Measurements from ENCODE around the gene GP1BA.

GP1BA gene

GRCh38 chr17:4950746-4951204, 18.7 kb downstream of the GP1BA start, which contains the start of gene ENO3:
Gene ENO3, plus strand, starts transcription at chr17:4951119. Its CDS starts 711 bp downstream, at chr17:4951830.
- no peak for DNase-seq (ENCODE audit: low read depth)

- no peak for DNase-seq (ENCODE audit: low read depth)
These were observed 19.4 kb downstream of the GP1BA start for GRCh38 chr17:4951486-4951885.

GRCh38 chr17:4953451-4953961, 21.4 kb downstream of the GP1BA start:
- no peak for DNase-seq (ENCODE audit: low read depth)

DNA sequence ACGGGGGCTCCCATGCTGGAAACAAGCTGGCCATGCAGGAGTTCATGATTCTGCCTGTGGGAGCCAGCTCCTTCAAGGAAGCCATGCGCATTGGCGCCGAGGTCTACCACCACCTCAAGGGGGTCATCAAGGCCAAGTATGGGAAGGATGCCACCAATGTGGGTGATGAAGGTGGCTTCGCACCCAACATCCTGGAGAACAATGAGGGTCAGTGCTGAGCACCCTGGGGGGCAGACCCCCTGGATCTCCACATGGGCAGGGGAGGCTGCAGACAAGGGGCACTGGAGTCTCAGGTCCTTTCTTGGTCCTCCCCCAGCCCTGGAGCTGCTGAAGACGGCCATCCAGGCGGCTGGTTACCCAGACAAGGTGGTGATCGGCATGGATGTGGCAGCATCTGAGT, 23.0 kb downstream of the GP1BA start:
- DNase-seq (ENCODE audit: low read depth), result no peak

DNA sequence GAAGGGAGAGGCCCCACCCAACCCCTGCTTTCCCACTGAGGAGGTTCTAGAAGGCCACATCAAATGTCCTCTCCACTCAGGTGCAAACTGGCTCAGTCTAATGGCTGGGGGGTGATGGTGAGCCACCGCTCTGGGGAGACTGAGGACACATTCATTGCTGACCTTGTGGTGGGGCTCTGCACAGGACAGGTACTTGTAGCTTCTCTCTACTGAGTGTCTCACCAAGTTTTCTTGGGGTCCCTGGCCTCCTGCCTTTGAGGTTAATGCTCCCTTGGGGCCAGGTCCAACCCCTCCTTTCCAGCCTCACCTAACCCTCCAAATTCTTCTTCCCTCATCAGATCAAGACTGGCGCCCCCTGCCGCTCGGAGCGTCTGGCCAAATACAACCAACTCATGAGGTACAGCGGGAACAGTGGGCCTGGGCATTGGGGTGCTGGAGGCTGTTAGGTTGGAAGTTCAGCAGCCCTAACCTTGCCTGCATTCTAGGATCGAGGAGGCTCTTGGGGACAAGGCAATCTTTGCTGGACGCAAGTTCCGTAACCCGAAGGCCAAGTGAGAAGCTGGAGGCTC, 24.5 kb downstream of the GP1BA start:
- DNase-seq (ENCODE audit: low read depth), result no peak

- DNase-seq (ENCODE audit: low read depth), result no peak
These were observed 26.0 kb downstream of the GP1BA start for GRCh38 chr17:4958102-4958501.

DNA sequence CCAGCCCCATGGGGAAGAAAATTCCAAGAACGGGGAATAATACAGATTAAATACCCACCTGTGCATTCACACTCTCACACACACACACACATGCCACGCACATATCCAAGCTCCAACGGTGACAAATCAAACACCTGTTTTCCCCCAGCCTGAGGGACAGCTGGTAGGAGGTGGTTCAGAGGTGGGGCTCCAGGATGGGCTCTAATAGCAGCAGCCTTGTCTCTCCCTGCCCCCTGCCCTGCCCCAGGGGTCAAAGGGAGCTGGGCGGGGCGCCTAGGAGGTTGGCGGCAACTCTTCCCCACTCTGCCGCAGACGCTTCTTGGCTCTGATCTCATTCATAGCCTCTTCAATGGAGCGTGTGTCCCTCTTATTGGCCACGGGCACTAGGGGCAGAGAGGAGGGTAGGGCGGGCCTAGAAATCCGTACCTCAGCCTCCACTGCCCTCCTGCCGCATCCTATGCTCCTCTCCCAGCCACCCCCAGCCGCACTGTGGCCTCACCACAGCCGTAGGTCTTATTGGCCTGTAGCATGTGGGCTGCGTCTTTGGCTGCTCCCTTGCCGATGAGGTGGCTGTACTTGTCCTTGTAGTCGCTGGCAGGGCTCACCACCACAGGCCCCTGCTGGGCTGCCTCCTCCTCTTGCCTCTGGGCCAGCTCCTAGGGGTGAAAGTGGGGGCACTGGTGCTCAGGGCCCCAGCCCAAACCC, 27.3 kb downstream of the GP1BA start:
- DNase-seq (ENCODE audit: low read depth), result no peak

GRCh38 chr17:4960279-4960922, 28.3 kb downstream of the GP1BA start:
- no peak for DNase-seq (ENCODE audit: low read depth)

DNA sequence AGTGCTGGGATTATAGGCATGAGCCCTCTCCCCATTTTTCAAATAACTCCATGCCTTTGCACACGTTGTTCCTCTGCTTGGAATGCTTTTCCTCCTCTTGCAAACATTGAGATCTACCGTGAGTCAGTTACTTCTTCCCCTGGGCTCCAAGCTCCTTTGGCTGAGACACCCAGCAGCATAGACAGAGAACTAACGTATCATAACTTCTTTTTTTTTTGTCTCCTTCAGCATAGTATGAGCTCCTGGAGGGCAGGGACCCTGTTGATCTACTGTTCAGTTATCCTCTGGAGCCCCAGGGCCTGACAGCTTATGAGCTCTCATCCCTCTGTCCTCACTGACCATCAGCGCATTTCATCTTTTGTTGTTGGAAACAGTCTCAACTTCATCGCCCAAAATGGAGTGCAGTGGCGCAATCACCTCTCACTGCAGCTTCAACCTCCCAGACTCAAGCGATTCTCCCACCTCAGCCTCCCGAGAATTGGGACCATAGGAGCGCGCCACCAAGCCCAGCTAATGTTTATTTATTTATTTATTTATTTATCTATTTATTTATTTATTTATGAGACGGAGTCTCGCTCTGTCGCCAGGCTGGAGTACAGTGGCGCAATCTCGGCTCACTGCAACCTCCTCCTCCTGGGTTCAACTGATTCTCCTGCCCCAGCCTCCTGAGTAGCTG, 33.4 kb downstream of the GP1BA start:
- DNase-seq (ENCODE audit: low read depth), result no peak

DNA sequence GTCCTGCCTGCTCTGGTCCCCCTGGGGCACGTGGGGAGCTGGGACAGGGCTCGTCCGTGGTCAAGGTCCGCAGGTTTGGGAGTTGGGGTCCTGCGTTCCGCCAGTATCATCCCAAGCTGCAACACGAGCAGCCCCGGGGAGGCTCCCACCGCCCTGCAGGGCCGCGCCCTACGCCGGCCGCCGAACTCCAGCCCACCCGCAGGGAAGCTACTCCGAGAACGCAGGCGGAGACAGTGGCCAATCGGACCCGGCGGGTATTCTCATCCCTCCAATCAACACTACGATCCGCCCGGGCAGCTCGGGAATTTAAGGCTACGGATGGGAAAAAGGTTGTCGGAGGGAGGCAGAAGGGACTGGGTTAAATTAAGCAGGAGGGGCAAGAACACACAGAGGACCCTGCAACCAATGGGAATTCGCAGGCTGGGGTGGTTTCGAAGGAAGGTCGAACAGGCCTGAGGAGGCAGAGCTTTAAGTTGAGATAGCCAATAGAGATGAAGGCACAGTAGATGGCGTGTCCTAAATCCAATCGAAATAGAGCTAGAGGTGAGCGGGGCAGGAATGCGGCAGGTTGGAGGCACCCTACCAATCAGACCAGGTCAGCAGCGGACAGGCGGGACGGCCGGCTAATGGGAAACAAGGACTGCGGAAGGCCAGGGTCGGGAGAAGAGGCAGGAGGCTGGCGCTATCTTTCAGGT, 34.9 kb downstream of the GP1BA start:
- peak; percentile 94 for DNase-seq (ENCODE audit: low read depth)

- DNase-seq (ENCODE audit: low read depth), result peak; percentile 92
These were observed 35.7 kb downstream of the GP1BA start, which contains the start of gene SPAG7 for GRCh38 chr17:4967539-4968485. Gene SPAG7, minus strand, starts transcription at chr17:4967817. Its CDS starts 13 bp downstream, at chr17:4967804.

GRCh38 chr17:4968486-4969046, 36.5 kb downstream of the GP1BA start:
- DNase-seq (ENCODE audit: low read depth), result no peak

- no peak for DNase-seq (ENCODE audit: low read depth)
These were observed 37.0 kb downstream of the GP1BA start for GRCh38 chr17:4969047-4969550.

DNA sequence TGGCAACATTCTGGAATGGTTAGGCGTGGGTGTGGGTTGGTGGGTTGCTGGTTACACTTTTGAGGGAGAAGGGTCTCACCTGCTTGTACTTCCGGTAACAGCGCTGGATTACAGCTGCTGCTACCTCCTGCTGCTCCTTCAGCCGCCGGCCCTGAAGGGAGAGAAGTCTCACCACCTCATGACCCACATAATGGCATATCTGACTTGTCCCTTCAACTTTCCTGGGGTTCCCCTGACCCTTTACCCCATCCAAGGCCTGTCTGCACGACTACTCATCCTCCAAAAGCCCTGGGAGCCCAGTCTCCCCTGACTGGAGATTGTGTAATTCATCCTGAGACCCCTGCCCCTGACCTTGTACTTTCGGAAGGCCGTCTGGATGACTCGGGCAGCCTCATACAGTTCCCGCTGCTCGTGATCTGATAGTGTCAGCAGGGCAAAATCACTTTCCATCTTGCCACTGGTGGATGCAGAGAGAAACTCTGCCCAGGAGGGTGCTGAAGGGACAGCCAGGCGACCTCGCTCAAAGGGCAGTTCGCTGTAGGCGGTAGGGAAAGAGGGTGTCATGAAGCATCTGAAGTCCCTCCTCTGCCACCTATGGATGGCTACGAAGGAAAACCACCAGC, 37.6 kb downstream of the GP1BA start:
- no peak for DNase-seq (ENCODE audit: low read depth)

GRCh38 chr17:4970273-4970672, 38.2 kb downstream of the GP1BA start:
- DNase-seq (ENCODE audit: low read depth), result no peak

DNA sequence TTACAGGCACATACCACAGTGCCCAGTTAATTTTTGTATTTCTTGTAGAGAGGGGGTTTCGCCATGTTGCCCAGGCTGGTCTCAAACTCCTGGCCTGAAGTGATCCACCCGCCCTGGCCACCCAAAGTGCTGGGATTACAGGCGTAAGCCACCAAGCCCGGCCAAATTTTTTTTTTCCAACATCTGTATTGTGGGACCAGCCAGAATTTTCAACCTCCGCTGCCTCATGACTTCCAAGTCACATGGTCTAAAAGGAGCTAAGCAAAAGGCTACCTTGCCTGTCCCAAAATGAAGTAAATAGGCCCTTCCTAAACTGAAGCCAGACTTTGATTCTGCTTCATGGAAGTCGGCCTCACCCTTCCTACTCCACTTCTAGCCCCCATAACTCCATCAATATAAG, 39.7 kb downstream of the GP1BA start:
- DNase-seq (ENCODE audit: low read depth), result no peak

GRCh38 chr17:4972322-4972721, 40.2 kb downstream of the GP1BA start:
- no peak for DNase-seq (ENCODE audit: low read depth)

- DNase-seq (ENCODE audit: low read depth), result no peak
These were observed 40.7 kb downstream of the GP1BA start for GRCh38 chr17:4972752-4973151.

- no peak for DNase-seq (ENCODE audit: low read depth)
These were observed 41.4 kb downstream of the GP1BA start for GRCh38 chr17:4973256-4974114.
